ENCODE measurements around the gene RS1. TPM values are rescaled to one million over a fixed set of nuclear protein-coding genes. Genes with fewer than 3 reads are reported as not detected.

Gene RS1
- total RNA-seq, 2 experiments from 2014 or later = not detected

DNA sequence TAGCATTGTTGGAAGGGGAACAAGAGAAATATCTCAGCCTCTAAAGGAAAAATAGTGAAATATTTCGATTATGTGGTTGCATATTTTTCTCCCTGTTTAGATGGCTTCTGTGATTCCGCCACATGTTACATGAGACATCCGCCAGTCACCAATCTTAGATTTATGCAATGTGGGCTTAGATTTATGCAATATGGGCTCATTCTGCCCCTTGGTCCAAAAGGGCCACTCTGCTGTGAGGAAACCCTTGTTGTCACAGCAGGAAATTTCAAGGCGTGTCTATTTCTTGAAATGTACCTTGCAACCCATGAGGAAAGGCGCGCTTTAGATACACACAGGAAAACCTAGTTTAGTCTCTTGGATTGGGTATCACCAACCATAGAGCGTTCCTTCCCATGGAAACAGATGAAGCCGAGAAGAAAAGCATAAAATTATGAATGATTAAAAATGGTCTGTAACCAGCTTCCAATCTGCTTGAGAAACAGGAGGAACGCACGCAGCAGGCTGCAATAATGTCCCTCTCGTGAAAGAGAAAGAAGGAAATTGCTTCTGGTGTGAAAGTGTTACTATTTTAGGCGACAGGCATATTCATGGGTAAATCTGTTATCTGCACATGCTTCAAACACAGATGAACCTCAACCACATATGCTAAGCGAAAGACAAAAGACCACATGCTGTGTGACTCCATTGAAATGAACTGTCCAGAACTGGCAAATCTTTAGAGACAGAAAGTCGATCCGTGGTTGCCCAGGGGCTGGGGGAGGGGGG, 3.7 kb downstream of the RS1 start:
- no peak overlapping the region for H3K4me2 ChIP-seq (ENCODE audit: low read length)
- H3K27ac ChIP-seq (ENCODE audit: low read depth, low read length, poor library complexity, severe bottlenecking) = no peak overlapping the region
- H3K79me2 ChIP-seq (ENCODE audit: insufficient read depth, low read depth, low read length) = no peaks in the 10 kb centered on the region
- no peaks in the 10 kb centered on the region for H3K4me1 ChIP-seq (ENCODE audit: insufficient read depth, low read length, poor library complexity, severe bottlenecking)
- no peaks in the 10 kb centered on the region for H3K9me3 ChIP-seq (ENCODE audit: low read length)
- no peaks in the 10 kb centered on the region for H3K9me2 ChIP-seq (ENCODE audit: insufficient read depth, low read length)
- H3K4me3 ChIP-seq (ENCODE audit: low read depth, low read length, poor library complexity, severe bottlenecking) = no peak overlapping the region
- intact Hi-C loops (cut with micrococcal nuclease; ENCODE audit: unreplicated experiment) = no loop called here
- TF ChIP-seq EZH2phosphoT487 (IDR thresholded peaks at IDR 0.05; ENCODE audit: borderline replicate concordance, low read depth, low read length) = no peak
- H4K20me1 ChIP-seq (ENCODE audit: insufficient read depth, low read length) = no peaks in the 10 kb centered on the region
- DNase-seq (ENCODE audit: low spot score) = no peak
- ChIA-PET POLR2A (no interaction called here), CTCF (ENCODE audit: unreplicated experiment) (no interaction called here)
- no peaks in the 10 kb centered on the region for H3K36me3 ChIP-seq (ENCODE audit: insufficient read depth, low read length)
- H2AFZ ChIP-seq (ENCODE audit: low read length) = no peak overlapping the region
- BruUV-seq (replicated peaks) = no TSS peak

DNA sequence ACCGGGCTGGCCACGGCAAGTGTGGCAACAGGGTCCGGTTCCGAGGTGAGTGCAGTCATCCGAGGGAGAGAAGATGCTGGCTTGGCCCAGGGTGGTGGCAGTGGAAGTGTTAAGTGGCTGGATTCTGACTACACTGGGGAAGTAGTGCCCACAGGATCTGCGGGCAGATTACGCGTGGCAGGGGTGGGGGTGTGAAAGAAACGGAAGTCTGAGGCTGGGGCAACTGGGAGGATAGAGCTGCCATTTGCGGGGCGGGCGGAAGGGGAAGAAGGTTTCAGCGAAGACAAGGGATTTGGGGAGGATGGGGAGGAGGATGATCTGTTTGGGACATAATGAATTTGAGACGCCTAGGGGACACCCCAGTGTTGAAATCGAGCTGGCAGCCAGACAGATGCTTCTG, 5.3 kb downstream of the RS1 start:
- Histone ChIP-seq H3K9me2 (ENCODE audit: insufficient read depth, low read length) (no peaks in the 10 kb centered on the region), H2AFZ (ENCODE audit: low read length) (no peak overlapping the region), H3K9me3 (ENCODE audit: low read length) (no peaks in the 10 kb centered on the region), H3K4me1 (ENCODE audit: insufficient read depth, low read length, poor library complexity, severe bottlenecking) (no peaks in the 10 kb centered on the region), H3K27ac (ENCODE audit: low read depth, low read length, poor library complexity, severe bottlenecking) (no peak overlapping the region), H3K79me2 (ENCODE audit: insufficient read depth, low read depth, low read length) (no peaks in the 10 kb centered on the region), H3K4me2 (ENCODE audit: low read length) (no peak overlapping the region), H4K20me1 (ENCODE audit: insufficient read depth, low read length) (no peaks in the 10 kb centered on the region), H3K4me3 (ENCODE audit: low read depth, low read length, poor library complexity, severe bottlenecking) (no peak overlapping the region), H3K36me3 (ENCODE audit: insufficient read depth, low read length) (no peaks in the 10 kb centered on the region)
- TF ChIP-seq EZH2phosphoT487 (IDR thresholded peaks at IDR 0.05; ENCODE audit: borderline replicate concordance, low read depth, low read length) = no peak
- TF ChIP-seq, protein P1, sequence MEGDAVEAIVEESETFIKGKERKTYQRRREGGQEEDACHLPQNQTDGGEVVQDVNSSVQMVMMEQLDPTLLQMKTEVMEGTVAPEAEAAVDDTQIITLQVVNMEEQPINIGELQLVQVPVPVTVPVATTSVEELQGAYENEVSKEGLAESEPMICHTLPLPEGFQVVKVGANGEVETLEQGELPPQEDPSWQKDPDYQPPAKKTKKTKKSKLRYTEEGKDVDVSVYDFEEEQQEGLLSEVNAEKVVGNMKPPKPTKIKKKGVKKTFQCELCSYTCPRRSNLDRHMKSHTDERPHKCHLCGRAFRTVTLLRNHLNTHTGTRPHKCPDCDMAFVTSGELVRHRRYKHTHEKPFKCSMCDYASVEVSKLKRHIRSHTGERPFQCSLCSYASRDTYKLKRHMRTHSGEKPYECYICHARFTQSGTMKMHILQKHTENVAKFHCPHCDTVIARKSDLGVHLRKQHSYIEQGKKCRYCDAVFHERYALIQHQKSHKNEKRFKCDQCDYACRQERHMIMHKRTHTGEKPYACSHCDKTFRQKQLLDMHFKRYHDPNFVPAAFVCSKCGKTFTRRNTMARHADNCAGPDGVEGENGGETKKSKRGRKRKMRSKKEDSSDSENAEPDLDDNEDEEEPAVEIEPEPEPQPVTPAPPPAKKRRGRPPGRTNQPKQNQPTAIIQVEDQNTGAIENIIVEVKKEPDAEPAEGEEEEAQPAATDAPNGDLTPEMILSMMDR (conservative IDR thresholded peaks at IDR 0.05; ENCODE audit: low read length) = no peak
- BruUV-seq (replicated peaks) = no TSS peak
- ChIA-PET POLR2A (no interaction called here), CTCF (ENCODE audit: unreplicated experiment) (no interaction called here)
- intact Hi-C loops (cut with micrococcal nuclease; ENCODE audit: unreplicated experiment) = no loop called here
- no peak for DNase-seq (ENCODE audit: low spot score)

DNA sequence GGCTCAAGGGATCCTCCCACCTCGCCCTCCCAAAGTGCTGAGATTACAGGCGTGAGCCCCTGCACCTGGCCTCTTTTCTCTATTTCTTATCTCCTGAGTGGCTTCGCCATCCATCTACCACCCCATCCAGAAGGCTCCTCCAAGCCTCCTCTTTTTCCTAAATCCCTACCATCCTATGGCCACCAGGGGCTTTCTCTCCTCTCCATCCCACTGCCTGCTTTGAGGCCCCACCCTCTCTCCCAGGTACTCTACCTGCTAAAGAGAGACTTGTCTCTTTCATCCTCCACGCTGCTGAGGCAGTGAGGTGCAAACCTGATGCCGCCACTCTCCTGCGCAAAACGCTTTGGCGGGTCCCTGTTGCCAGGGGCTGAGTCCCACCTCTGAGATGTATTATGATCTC, 7.0 kb downstream of the RS1 start:
- intact Hi-C loops (cut with micrococcal nuclease; ENCODE audit: unreplicated experiment) = no loop called here
- no peak overlapping the region for H3K4me3 ChIP-seq (ENCODE audit: low read depth, low read length, poor library complexity, severe bottlenecking)
- H3K9me3 ChIP-seq (ENCODE audit: low read length) = no peaks in the 10 kb centered on the region
- no peaks in the 10 kb centered on the region for H3K36me3 ChIP-seq (ENCODE audit: insufficient read depth, low read length)
- H4K20me1 ChIP-seq (ENCODE audit: insufficient read depth, low read length) = no peaks in the 10 kb centered on the region
- BruUV-seq (replicated peaks) = no TSS peak
- H3K4me2 ChIP-seq (ENCODE audit: low read length) = no peak overlapping the region
- CTCF ChIA-PET (ENCODE audit: unreplicated experiment) = no interaction called here
- no peak for TF ChIP-seq EZH2phosphoT487 (IDR thresholded peaks at IDR 0.05; ENCODE audit: borderline replicate concordance, low read depth, low read length)
- TF ChIP-seq, protein P1 (conservative IDR thresholded peaks at IDR 0.05; ENCODE audit: low read length) = no peak
- H3K9me2 ChIP-seq (ENCODE audit: insufficient read depth, low read length) = no peaks in the 10 kb centered on the region
- H3K4me1 ChIP-seq (ENCODE audit: insufficient read depth, low read length, poor library complexity, severe bottlenecking) = no peaks in the 10 kb centered on the region
- H2AFZ ChIP-seq (ENCODE audit: low read length) = no peak overlapping the region
- H3K79me2 ChIP-seq (ENCODE audit: insufficient read depth, low read depth, low read length) = no peaks in the 10 kb centered on the region
- DNase-seq (ENCODE audit: low spot score) = no peak
- POLR2A ChIA-PET = interaction anchor here (0.7 kb wide), 1 partner anchor 12 kb away, joined by 3 read pairs; no protein-coding TSS in a partner anchor
- no peak overlapping the region for H3K27ac ChIP-seq (ENCODE audit: low read depth, low read length, poor library complexity, severe bottlenecking)
